OCI-LY1 (cell line): ENCODE data around the gene CNNM3.

ENCODE experiments used
- H2AFZ ChIP-seq: fragments of 200-600 bp; sonication (generic), shearing (Covaris generic); 2 replicates; pipeline ENCODE4 v1.6.0; 2014; ENCODE audit warnings: antibody characterized with exemption, mild to moderate bottlenecking, low read length
- H3F3A ChIP-seq: fragments of 200-600 bp; sonication (generic), shearing (Covaris generic); 2 replicates; pipeline ENCODE4 v1.6.0; 2014; ENCODE audit warnings: mild to moderate bottlenecking, antibody characterized with exemption, low read length, moderate library complexity; ENCODE audit not compliant: insufficient read depth
- H3K27ac ChIP-seq: fragments of 200-600 bp; sonication (generic); 2 replicates; pipeline ENCODE4 v1.5.1; 2014; ENCODE audit warnings: low read length, mixed run types, mild to moderate bottlenecking, low read depth; ENCODE audit not compliant: poor library complexity, severe bottlenecking
- H3K27me3 ChIP-seq: fragments of 200-600 bp; sonication (generic); 2 replicates; pipeline ENCODE4 v1.6.0; 2014; ENCODE audit warnings: antibody characterized with exemption, mild to moderate bottlenecking, low read length, moderate library complexity; ENCODE audit not compliant: insufficient read depth
- H3K36me3 ChIP-seq: fragments of 200-600 bp; sonication (generic); 2 replicates; pipeline ENCODE4 v1.6.1; 2014; ENCODE audit warnings: mild to moderate bottlenecking, antibody characterized with exemption, low read length, moderate library complexity, mixed read lengths; ENCODE audit not compliant: insufficient read depth
- H3K4me1 ChIP-seq: fragments of 200-600 bp; sonication (generic); 2 replicates; pipeline ENCODE4 v1.5.1; 2014; ENCODE audit warnings: mild to moderate bottlenecking, low read length, moderate library complexity; ENCODE audit not compliant: insufficient read depth, severe bottlenecking
- H3K4me2 ChIP-seq: fragments of 200-600 bp; sonication (generic), shearing (Covaris generic); 2 replicates; pipeline ENCODE4 v1.6.1; 2014; ENCODE audit warnings: low read length
- H3K4me3 ChIP-seq: fragments of 200-600 bp; sonication (generic); 2 replicates; pipeline ENCODE4 v1.5.1; 2014; ENCODE audit warnings: low read length, low read depth, mild to moderate bottlenecking, mixed read lengths; ENCODE audit not compliant: poor library complexity, severe bottlenecking
- H3K79me2 ChIP-seq: fragments of 200-600 bp; shearing (Covaris generic); 2 replicates; pipeline ENCODE4 v1.6.1; 2016; ENCODE audit warnings: mixed run types, low read length, mixed read lengths; ENCODE audit not compliant: insufficient read depth
- H3K9ac ChIP-seq: fragments of 200-600 bp; sonication (generic), shearing (Covaris generic); 2 replicates; pipeline ENCODE4 v1.6.1; 2014; ENCODE audit warnings: mild to moderate bottlenecking, low read length, mixed read lengths
- H3K9me2 ChIP-seq: fragments of 200-600 bp; sonication (generic), shearing (Covaris generic); 2 replicates; pipeline ENCODE4 v1.6.1; 2014; ENCODE audit warnings: low read depth, mild to moderate bottlenecking, low read length, mixed read lengths
- H3K9me3 ChIP-seq: fragments of 200-600 bp; shearing (Covaris generic); 2 replicates; pipeline ENCODE4 v1.6.1; 2014; ENCODE audit warnings: low read length, mixed read lengths
- H4K20me1 ChIP-seq: fragments of 200-600 bp; sonication (generic), shearing (Covaris generic); 2 replicates; pipeline ENCODE4 v1.6.0; 2016; ENCODE audit warnings: mild to moderate bottlenecking, low read length; ENCODE audit not compliant: insufficient read depth
- CTCF ChIP-seq: fragments of 200-600 bp; sonication (generic), shearing (Covaris generic); IDR thresholded peaks from 2 replicates; pipeline ENCODE4 v1.5.1; 2017; ENCODE audit warnings: mild to moderate bottlenecking, antibody characterized with exemption, low read length, moderate library complexity, mixed read lengths
- EZH2 ChIP-seq: fragments of 200-600 bp; sonication (generic), shearing (Covaris generic); IDR thresholded peaks from 2 replicates; pipeline ENCODE4 v1.8.0; 2017; ENCODE audit warnings: borderline replicate concordance, mixed run types, mild to moderate bottlenecking, antibody characterized with exemption, low read length, moderate library complexity, mixed read lengths

Gene CNNM3

GRCh38 chr2:96787411-96787810 lies 28.7 kb upstream of the CNNM3 start:
- Histone ChIP-seq H3K27ac (no peak overlapping the region), H3K4me2 (no peak overlapping the region), H3K9me3 (no peaks in the 10 kb centered on the region), H3K9me2 (no peaks in the 10 kb centered on the region), H3K4me1 (no peaks in the 10 kb centered on the region), H2AFZ (no peak overlapping the region), H3F3A (no peaks in the 10 kb centered on the region), H3K27me3 (no peaks in the 10 kb centered on the region), H3K36me3 (no peaks in the 10 kb centered on the region), H3K79me2 (no peaks in the 10 kb centered on the region), H3K9ac (no peak overlapping the region), H4K20me1 (no peaks in the 10 kb centered on the region), H3K4me3 (no peak overlapping the region)
- TF ChIP-seq EZH2 = no peak
- TF ChIP-seq CTCF = no peak

DNA sequence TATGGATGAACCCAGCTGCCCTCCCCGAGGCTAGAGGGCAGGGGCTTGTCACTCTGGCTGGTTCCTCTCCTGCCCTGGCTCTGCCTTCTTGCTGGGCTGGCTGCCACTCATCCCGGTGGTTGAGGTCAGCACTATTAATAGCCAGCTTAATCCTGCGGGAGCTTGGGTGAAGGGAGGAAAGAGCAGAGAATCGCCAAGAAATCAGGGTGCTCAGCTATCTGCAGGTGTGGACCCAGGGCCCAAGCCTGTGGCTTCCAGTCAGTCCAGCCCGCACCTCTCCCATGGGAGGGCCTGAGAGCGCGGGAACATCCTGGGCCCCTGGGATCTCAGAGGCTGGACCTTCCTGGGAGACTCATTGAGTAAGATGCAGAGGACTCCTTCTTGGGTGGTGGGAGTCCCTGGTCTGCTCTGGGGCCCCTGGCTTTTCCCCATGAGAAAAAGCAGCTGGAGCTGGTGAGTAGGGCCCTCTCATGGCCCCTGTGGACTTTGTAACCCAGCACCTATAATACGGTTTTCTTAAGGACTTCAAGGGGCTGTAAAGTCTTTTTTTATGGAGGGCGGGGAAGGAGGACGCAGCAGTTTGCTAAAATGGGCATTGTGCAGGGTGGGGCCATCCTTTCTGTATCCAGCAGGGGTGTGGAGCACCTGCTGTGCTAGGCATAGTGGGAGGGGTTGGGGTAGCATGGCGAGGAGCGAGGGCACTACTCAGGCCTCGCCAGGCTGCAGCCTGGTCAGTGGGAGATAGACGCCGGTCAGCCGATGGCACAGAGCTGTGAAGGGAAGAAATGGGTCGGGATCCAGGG lies 27.4 kb upstream of the CNNM3 start:
- Histone ChIP-seq H3K79me2 (no peaks in the 10 kb centered on the region), H3K36me3 (no peaks in the 10 kb centered on the region), H3K4me2 (no peak overlapping the region), H3K4me3 (no peak overlapping the region), H3K9me3 (no peaks in the 10 kb centered on the region), H3K27ac (no peak overlapping the region), H3K9ac (no peak overlapping the region), H3K4me1 (no peaks in the 10 kb centered on the region), H3K9me2 (no peaks in the 10 kb centered on the region), H3F3A (no peaks in the 10 kb centered on the region), H2AFZ (no peak overlapping the region), H4K20me1 (no peaks in the 10 kb centered on the region), H3K27me3 (no peaks in the 10 kb centered on the region)
- TF ChIP-seq EZH2 = no peak
- TF ChIP-seq CTCF = no peak

DNA sequence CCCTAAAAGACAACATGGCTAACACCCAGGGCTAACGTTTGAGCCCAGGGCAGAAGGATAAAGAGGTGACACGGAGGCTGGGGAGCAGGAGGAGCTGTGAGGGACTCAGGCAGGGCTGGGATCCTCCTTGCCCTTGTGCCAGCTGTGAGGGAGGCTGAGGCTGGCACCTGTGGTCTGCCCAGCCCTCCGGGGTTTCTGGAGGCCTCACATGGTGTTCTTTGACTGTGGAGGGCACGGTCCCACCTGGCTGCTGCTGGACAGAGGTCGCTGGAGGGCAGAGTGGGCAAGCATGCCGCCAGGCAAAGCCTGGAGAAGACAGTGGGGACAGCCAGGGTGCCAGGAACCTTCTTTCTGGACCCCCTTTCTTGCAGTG lies 26.8 kb upstream of the CNNM3 start:
- Histone ChIP-seq H3K4me3 (no peak overlapping the region), H3K4me2 (no peak overlapping the region), H3K9me2 (no peaks in the 10 kb centered on the region), H3K9me3 (no peaks in the 10 kb centered on the region), H3K4me1 (no peaks in the 10 kb centered on the region), H3K27me3 (no peaks in the 10 kb centered on the region), H4K20me1 (no peaks in the 10 kb centered on the region), H3K79me2 (no peaks in the 10 kb centered on the region), H2AFZ (no peak overlapping the region), H3F3A (no peaks in the 10 kb centered on the region), H3K9ac (no peak overlapping the region), H3K36me3 (no peaks in the 10 kb centered on the region), H3K27ac (no peak overlapping the region)
- TF ChIP-seq CTCF (no peak), EZH2 (no peak)
